GM19467 (cell line): ENCODE results near the gene ASIC1.
"Not testable (repeated sequence)": the region's sequence is repeated elsewhere in the genome, so short reads cannot be mapped to it uniquely, and the experiment has no call there.

ENCODE experiments used
- ATAC-seq: cut with Tn5 transposase; IDR thresholded peaks from one replicate; pipeline ENCODE4 v1.9.1; 2021; ENCODE audit warnings: mild to moderate bottlenecking, moderate library complexity; ENCODE audit not compliant: unreplicated experiment

The ASIC1 gene

GRCh38 chr12:50082644-50083043 lies 25.2 kb downstream of the ASIC1 start:
- ATAC-seq = no peak

- ATAC-seq = no peak
Observed at GRCh38 chr12:50083301-50083700, 25.9 kb downstream of the ASIC1 start.

DNA sequence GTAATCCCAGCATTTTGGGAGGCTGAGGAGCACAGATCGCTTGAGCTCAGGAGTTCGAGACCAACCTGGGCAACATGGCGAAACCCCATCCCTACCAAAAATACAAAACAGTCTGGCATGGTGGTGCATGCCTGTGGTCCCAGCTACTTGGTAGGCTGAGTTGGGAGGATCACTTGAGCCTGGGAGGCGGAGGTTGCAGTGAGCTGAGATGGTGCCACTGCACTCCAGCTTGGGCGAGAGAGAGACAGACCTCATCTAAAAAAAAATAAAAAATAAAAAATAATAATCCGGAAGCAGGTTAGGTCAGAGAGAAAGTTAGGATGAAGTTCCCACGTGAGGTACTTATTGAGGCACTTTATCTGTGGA lies 27.0 kb downstream of the ASIC1 start:
- ATAC-seq = not testable (repeated sequence)

DNA sequence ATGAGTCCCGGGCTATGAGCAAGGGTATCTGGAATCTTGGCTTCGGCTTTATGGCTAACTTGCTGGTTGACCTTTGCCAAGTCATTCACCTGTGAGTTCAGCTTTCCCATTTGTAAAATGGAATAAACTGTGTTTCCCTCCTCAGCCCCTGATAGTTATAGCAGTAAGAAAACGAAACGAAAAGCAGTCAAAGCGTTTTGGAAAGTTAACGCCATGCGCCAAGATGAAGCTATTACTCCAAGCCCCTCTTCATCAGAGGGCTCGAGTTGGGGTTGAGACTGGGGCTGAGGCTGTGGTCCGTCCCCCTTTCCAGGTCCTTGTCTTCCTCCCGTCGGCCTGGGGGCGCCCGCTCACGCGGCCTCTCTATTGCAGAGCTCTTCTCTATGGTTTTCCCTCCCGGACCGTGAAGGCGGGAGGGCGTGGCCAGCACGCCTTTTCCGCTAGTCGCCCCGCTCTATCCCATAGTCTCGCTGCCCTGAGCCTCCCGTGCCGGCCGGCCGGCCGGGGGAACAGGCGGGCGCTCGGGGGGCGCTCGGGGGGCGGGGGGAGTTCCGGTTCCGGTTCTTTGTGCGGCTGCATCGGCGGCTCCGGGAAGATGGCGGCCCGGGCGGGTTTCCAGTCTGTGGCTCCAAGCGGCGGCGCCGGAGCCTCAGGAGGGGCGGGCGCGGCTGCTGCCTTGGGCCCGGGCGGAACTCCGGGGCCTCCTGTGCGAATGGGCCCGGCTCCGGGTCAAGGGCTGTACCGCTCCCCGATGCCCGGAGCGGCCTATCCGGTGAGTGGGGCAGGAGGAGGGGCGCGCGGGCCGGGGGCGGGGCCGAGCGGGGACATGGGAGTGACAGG lies 27.6 kb downstream of the ASIC1 start, which contains the start of gene SMARCD1:
SMARCD1 (plus strand) TSS at position 568 of the 840 bp plus-strand sequence; CDS start at position 596, 28 bp downstream.
- peak; percentile 85 for ATAC-seq

GRCh38 chr12:50085615-50086072 lies 28.2 kb downstream of the ASIC1 start:
- ATAC-seq = peak; percentile 12

DNA sequence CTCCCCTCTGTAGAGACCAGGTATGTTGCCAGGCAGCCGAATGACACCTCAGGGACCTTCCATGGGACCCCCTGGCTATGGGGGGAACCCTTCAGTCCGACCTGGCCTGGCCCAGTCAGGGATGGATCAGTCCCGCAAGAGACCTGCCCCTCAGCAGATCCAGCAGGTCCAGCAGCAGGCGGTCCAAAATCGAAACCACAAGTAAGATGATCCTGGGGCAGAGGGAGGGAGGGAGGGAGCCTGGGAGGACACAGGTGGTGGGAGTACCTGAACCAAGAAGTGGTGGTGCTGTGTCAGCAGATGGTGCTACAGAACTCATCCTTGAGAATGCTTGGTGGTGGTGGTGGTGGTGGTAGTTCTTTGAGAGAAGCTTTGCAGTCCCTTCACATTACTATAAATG lies 28.8 kb downstream of the ASIC1 start:
- no peak for ATAC-seq

DNA sequence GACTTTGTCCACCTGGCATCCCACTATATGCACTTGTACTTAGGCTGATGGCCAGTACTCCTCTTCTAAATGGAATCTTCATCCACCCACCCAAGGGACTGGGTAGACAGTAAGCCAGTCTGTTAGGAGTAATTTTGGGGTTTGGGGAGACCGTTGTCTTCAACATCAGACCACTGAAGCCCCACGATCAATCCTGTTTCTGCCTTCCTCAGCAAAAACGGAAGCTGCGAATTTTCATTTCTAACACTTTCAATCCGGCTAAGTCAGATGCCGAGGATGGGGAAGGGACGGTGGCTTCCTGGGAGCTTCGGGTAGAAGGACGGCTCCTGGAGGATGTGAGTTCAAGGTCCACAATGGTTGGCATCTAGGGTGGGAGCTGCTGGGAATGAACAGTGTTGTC lies 29.8 kb downstream of the ASIC1 start:
- ATAC-seq = no peak

DNA sequence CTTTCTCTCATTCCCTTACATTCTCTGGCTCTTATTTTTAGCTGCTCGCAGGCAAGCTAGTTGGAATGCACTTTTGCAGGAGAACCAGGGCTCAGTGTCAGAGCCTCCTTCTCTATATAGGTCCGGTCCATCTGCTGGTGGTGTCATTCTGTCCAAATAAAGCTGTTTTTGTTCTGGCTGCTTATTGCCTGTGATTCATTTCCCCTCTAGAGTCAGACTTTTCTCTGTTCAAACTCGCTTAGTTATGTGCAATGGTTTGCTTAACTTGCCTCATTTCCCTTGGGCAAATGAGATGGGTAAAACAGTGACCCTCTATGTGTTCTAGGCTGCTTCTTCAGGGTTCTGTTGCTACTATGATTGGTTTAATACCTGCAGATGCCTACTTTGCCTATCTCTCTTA lies 30.6 kb downstream of the ASIC1 start:
- ATAC-seq = no peak

DNA sequence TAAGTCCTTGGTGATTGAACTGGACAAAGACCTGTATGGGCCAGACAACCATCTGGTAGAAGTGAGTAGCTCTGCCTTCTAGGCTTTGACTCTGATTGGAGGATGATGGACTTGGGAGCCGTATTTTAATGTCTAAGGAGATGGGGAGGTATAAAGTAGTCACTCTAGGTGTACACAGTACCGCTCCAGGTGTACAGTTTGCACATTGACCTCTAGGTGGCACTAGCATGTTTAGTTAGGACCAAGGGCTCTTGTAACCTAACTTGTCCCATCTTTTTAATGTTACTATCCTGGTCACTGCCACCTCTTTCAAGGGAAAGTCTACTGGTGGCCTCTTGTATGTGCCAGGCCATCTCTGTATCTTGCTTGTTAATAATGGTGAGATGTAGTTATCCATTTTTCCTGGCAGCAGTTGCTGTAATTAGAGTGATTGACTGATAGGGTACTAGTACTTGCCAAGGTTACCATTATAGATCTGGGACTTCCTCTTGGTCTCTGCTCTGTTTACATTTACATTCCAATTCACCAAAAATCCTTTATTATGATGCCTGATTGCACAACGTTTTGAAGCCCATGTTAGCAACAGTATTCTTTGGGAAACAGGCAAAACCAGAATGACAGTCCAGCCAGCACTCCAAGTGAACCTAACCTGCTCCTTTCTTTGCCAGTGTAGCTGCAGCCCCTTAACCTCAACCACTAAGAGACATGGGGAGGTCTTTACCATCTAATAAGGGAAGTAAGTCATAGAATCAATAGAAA lies 31.4 kb downstream of the ASIC1 start:
- ATAC-seq = no peak

DNA sequence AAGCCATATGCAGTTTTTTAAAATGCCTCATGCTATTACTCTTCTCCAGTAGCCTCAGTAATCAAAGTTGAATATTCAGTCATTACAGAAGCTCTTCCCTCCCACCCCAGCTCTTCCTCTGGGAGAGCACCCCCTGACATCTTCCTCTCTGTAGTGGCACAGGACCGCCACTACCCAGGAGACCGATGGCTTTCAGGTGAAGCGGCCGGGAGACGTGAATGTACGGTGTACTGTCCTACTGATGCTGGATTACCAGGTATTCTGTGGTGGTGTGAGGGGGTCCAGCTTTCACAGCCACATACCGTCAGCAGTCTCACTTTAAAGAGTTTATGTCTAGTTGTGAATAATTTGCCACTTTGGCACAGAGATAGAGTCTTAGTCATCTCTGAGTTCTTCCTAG lies 32.3 kb downstream of the ASIC1 start:
- no peak for ATAC-seq

DNA sequence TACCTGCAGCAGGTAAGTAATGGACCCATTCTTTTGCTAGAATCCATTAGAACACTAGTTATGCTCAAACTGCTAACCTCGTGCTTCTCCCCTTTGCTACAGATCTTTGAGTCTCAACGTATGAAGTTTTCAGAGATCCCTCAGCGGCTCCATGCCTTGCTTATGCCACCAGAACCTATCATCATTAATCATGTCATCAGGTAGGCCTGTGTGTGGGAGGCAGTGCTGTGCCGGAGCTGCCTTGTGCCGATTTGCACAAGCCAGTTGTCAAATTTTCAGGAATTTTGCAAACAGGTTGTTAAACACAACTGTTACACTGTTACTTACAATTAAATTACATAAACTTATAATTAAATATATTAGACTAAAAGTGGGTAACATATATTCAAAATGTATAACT lies 33.0 kb downstream of the ASIC1 start:
- ATAC-seq = no peak

DNA sequence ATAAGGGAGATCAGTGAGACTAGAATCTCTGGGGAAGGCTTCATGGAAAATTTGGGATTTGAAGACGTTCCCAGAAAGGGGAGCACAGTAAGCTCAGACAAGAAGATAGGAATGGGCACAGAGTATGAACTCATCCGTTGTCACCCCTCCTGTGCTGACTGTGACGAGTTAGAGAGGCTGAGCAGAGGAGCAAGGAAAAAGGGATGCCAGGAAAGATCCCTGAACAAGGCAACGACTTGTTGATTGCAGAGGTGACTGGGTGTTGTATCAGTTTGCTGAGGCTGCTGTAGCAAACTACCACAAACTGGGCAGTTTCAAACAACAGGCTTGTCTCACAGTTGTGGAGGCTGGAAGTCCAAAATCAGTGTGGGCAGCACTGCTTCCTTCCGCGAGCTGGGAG lies 40.6 kb downstream of the ASIC1 start:
- ATAC-seq = no peak

DNA sequence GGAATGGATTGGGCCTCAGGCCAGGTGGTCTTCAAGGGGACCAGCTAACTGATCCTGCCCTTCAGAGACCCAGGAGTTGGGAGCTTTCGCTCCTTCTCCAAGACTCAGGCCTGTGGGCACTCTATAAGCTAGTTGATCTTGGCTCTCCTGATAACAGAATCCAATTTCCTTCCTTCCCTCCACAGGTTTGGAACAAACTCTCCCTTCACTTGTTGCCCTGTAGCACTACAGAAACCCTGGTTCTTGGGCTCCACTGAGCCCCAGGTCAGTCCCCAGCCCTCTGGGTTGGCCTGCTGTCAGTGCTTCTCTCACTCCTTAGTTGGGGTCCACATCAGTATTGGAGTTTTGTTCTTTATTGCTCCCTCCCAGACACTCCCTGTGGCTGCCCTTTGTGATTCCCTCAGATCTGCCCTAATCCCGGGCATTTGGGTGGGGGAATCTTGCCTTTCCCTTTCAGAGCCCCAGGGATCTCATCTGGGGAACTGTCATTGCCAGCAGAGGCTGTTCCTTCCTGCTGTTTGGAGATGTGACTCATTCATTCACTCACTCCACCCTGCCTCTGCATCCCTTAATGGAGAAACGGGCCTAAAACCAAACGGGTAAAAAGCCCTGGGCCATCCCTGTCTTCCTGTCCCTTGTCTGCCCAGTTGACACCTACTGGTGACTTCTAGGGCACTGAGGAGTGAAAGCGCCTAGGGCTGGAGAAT lies 42.1 kb downstream of the ASIC1 start:
- no peak for ATAC-seq

GRCh38 chr12:50100561-50100960 lies 43.2 kb downstream of the ASIC1 start:
- no peak for ATAC-seq

DNA sequence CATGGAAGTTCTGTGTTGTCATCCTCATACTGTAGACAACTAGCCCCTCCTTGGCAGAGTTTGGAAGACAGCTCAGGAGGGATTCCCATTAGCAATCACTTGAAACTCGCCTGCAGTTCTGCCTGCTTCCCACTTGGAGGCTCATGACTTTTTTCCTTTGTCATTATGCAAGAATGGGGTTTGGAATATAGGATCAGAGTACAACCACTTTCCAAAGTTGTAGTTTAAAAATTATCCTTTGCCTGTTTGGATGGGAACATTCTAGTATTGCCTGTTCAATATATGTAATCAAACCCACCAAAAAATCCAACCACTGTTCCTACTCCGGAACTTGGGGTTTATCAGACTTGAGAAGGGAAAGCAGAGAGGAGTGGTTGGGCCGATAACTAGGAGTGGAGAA lies 44.3 kb downstream of the ASIC1 start:
- no peak for ATAC-seq

GRCh38 chr12:50102131-50102531 lies 44.7 kb downstream of the ASIC1 start:
- no peak for ATAC-seq

- no peak for ATAC-seq
Observed at GRCh38 chr12:50102646-50103309, 45.4 kb downstream of the ASIC1 start.

- ATAC-seq = no peak
Observed at GRCh38 chr12:50103351-50103750, 46.0 kb downstream of the ASIC1 start.

- no peak for ATAC-seq
Observed at GRCh38 chr12:50103767-50104321, 46.4 kb downstream of the ASIC1 start, which contains the start of gene GPD1. Gene GPD1, plus strand, starts transcription at chr12:50104008. Its CDS starts 43 bp downstream, at chr12:50104051.
